COLO829 (cell line): Measurements from ENCODE around the gene FSTL5.

ENCODE experiments used
- DNase-seq: peaks from one replicate; pipeline ENCODE4 v3.0.0; 2012; ENCODE audit warnings: low spot score

Gene FSTL5

DNA sequence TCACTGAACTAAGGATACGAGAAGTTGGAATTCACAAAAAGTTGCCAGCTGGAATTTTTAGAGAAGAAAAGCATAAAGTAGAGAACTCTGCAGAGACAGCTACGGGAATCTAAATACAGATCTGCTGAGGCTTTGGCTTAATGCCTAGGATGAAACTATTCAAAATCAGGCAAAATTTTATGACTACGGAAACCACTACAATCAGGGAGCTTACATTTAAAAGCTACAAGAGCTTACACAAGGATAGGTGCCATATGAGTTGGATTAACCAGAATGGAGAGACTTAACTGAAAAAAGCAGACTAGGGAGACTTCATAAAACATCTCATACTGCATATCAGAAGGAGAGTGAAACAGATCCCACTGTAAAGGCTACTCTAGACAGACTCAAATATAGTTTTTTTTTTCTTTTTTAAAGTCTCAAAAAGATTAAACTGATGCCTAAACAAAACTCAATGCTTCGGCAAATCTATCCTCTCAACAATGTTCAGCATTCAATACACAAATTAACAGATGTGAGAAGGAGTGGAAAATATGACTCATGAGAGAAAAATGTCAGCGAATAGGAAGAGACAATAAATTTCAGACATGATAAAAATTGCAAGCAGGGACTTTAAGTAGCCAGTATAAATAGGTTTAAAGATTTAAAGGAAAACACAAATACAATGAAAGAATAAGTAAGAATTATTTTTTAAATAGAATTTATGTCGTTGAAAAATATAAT is 586.1 kb downstream of the FSTL5 start:
- DNase-seq = peak; percentile 87

DNA sequence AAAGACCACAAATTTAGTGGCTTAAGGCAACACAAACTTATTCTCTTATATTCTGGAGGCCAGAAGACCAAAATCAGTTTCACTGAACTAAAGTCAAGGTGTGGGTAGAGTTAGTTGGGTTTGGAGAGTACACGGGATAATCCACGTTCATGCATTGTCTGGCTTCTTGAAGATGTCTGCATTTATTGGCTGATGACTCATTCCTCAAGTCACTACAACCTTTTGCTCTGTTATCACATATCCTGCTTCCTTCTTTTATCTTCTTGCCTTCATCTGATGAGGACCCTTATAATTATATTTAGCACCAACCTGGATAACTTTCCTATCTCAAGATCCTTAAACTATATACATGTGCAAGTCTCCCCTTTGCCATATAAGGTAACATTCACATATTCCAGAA is 590.0 kb downstream of the FSTL5 start:
- no peak for DNase-seq

DNA sequence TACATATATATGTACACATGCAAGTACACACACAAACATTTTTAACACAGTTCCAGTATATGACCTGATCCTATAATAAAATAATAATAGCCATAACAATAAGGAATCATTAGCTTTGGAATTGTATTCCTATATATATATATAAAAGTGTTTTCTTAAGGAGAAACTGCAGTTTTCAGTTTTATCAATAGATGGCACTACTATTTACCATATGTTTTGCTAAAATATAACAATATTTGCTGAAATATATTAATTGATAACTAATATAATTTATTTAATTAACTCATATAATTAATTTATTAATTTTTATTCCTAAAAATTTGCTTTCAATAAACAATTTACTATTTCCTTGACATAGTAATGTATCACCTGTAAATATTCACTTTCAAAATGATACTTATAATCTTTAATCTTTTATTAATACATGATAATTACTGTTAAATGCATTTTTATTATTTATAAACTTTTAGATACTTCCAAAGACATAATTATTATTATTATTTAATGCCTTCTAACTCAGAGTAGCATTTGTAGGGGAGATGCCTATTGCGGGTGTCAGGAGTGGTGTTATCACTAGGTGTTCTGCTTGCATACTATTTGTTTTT is 599.5 kb downstream of the FSTL5 start:
- no peak for DNase-seq

DNA sequence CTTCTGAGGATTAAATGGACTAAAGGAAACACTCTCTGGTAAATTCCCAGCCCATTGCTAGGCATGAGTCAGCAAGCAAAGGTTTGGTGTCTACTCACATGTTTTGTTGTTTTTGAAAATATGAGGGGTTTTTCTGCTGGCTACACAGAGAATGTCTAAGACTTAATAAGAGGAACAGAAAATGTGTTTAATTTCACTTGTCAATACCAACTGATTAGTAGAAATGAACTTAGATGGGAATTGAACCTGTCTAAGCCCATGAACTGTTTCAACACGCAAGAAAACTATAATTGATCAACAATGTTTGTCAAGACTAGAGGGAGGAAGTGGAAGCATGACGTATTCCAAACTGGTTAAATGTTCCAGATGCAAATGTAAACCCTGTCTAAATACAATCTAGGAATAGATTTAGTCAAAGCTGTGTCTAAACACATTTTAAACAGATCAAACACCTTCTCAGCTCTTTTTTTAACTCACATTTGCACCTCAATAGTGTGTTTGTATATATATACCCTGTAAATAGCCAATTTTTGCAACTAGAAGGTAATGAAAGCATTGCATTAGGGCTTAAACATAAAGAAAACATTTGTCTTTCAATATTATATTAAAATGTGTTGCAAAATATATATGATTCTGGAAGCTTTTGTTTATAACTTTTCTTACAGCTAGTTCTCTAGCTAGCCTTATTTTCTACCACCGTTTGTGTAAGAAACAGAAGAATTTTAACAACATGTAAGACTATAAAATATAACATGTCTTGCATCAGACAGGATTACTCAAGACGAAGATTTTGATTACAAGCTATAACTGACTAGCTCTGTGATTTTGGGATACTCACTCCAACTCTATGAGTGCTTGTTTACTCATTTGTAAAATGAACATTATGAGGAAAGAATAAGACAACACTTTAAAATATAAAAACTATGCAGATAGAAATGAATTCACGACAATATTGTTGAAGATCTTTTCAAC is 607.8 kb downstream of the FSTL5 start:
- DNase-seq = no peak

DNA sequence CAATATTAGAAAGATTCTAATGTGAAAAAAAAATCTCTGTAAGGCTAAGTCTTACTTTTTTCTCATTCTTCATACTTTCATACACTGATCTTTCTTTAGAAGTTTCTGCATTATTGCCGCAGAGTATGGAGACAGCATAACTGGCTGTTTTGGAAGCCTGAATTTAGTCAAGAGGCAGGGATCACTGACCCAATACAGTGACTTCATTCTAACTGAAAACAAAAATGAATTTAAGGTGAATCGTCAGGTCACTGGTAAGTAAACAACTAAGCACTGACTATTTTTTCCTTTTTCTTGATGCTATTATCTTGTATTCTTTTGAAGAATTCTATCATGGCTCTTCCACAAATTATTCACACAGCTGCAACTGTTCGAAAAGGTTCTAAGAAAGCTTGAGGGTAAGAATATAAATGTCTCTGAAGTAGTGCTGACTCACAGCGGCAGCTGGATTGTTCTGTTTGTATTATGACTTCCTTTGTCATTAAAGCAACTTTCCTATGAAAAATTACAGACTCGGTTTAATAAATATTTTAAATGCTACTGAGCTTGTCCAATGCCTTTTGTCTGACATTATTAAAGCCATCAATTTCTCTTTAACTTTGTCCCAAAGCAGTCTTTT is 609.3 kb downstream of the FSTL5 start:
- no peak for DNase-seq

DNA sequence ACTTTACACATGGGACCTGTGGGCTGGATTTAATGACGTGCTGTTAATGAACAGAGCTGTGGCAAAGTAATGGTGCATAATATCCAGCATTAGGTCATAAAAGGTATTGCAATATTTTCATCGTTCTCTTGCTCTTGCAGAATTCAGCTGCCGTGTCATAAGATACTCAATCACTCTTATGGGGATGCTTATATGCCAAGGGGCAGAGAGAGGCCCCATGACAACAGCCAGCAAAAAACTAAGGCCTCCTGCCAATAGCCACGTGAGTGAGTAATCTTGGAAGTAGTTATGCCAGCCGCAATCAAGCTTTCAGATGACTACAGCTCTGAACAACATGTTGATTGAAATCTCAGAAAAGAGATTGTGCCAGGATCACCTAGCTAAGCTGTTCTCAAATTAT is 616.9 kb downstream of the FSTL5 start:
- DNase-seq = no peak

DNA sequence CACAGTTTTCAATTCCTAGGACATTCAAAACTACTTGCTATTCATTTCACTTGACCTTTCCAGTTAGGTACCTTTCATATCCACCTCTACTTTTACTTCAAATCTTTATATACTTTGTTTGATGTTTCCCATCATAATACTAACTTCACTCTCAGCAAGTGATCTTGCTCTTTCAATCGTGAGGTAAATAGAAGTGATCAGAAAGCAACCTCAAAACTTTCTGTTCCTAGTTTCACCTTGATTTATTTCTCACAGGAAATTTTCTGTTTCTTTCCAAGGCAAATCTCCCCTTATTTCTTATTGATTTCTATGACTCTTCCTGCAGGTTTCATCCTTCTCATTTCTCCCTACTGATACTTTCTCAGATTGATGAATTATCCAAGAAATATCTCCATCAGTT is 623.5 kb downstream of the FSTL5 start:
- no peak for DNase-seq

DNA sequence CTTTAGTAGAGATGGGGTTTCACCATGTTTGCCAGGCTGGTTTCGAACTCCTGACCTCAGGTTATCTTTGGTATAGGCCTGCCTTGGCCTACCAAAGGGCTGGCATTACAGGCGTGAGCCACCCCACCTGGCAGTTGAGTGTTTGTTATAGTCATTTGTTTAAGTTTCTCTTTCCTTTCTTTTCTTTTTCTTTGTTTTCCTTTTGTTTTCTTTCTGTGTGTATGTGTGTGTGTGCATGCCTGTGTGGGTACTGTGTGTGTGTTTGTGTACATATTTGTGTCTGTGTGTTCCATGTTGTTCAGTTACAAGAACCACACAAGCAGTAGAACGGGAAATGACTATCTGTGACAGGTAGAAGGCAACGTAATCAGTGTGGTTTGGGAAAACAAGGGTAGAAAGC is 624.9 kb downstream of the FSTL5 start:
- no peak for DNase-seq

DNA sequence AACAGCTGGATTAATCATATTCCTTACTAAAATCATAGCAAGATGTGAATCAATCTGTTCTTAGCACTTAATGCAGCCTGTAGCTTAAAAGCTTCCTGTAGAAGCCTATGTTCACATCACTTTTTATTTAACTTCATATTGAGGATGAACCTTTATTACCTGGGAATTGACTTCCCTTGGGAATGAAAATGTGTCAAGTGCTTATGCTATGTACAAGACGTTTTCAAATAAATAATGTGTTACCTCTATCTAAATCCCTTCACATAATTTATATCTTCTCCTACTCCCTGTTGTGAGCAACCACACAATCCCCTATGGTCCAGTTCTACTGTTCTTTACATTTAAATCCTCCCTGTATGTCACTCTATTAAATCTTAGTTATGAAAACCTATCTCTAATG is 633.1 kb downstream of the FSTL5 start:
- no peak for DNase-seq

DNA sequence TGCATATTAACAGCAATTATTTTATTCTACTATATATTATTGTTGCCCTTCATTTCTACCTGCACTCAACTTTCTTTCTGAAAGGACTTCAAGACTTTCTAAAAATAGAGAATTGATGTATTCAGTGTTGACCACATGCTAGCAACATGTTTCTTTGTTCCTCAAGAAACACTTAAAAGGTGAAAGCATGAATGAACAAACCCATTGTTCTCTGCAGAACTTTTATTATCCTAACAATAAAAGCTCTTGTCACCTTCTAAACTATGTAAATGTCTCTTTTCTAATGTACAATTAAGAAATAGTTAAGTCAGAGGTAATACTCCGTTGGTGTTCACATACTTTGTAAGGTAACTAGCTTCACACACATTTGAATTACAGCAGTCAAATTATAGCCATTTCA is 638.7 kb downstream of the FSTL5 start:
- DNase-seq = no peak

DNA sequence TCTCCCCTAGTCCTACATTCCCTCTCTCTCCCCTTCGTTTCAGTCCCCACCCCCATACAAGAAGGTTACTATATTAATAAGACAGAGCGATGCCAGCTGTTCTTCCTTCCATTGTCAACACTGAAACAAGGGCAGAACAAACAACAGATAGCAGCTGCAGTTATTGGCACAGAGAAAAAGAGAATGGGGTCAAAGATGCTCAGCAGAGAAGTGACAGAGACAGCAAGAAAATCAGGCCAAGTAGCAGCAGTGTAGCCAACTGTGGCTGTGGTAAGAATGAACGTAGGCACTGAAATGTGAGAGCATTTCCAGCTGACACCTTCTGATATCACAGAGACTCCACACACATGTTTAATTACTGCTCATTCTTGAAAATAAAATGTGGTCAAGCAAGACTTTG is 641.8 kb downstream of the FSTL5 start:
- DNase-seq = no peak

DNA sequence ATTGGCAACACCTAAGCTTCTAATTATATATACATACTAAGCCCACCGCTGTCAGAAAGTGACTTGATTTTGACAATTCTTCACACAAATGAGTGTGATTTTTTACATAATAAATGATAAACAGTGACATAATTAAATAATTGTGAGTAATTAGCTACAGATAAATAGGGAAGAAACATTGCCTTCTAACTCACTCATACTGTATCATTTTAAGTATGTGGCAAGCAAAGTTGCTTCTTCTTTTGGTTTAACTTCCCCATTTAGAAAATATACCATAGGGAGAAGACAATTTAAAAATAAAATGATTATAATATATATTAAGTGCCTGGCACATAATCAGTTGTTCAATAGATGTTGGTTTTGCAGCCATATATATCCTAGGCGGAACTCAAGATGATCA is 644.2 kb downstream of the FSTL5 start:
- DNase-seq = no peak

DNA sequence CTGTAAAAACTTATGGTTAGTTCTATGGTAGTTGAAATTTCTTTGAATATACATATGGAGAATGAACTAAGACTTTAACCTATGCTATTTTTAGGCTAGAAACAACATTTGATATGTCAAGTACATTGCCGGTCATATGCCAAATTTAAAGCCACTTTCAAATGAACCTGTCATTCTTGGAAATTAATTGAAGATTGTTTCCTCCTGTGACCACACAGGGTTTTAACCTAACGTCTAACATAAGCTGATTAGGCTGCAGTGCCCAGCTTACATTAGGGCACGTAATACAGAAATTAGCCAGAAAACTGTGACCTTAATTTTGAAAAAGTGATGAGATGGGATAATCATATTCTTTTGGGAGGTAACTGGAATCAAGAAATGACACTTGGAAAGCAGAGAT is 645.9 kb downstream of the FSTL5 start:
- no peak for DNase-seq

DNA sequence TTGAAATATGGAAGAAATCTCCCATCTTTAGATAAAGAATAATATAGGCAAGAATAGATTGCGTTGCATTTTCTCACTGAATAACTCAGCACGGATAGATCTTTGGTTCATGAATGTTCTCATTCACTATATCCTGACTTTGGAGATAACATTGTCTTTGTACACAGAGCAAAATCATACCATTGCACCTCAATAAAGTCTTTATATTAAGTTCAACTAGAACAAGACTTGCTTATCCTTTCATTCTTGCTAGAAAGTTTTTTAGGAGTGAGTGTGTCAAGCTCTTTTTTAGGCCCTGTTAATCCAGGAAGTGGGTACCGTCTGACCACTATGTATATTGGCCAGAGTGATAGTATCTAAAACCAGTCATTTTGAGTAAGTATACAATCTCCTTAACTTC is 658.7 kb downstream of the FSTL5 start:
- peak; percentile 34 for DNase-seq

DNA sequence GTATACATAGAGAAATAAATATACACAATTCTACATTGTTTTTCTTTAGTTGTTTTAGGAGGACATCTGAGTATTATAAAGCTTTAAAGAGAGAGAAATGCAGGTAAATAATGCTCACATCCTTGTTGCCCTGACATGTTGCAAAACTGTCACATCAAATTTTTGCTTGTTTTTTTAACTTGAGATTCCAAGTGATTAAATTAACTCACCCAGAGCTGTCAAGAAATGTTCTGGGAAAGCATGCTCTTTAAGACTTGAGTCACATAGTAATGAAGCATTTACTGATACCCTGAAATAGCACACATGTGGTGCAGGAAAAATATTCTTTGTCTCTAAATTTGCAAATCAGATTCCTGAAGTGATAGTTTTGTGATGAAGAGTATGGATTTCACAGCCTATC is 665.6 kb downstream of the FSTL5 start:
- DNase-seq = no peak

DNA sequence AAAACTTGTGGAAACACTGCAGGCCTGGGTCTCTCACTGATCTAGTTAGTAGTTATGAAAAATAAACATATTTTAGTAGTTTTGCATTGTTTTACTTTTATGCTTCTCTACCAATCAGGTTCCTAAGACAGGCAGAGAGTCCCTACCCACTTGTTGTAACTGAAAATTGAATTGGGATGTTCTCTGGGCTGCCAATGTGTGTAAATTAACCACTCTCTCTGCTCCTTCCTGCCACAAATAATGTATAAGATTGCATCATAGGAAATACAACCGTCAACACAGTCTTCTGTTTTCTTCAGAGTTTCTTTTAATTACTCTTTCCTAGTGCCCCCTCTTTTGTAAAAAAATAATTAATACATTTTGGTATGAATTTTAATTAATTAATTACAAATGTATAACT is 677.3 kb downstream of the FSTL5 start:
- no peak for DNase-seq

DNA sequence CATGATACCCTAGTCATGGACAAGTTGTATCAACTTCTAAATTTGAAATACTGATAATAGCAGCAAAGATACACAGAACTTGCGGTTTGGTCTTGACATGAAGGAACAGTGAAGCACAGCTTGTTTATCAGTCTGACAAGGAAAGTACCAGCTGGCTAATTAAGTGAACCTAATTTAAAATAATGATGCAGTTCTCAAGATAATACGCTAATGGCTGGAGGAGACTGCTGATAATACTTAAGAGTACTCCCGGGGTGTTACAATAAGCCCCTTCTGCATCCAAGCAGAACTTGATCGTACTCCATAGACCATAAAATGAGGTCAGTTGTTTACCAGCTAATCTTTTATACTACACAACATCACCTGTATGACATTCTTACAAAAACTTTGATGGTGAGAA is 697.5 kb downstream of the FSTL5 start:
- no peak for DNase-seq

DNA sequence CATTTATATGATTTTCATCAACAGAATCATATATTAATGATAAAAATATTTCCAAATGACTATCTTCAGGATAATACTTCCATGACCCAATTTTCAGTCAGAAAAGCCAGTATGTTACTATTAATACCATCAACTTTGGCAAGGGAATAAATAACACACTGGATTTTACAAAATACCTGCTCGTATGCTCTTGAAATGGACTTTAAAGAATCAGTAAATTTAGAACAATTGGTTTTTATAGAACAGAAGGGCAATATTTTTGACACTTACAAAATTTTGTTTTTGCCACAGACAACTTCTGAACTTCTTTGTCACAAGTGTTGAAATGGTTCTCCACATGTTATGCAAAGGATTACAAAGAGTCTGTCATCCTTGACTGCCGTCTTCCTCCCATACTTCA is 700.4 kb downstream of the FSTL5 start:
- no peak for DNase-seq

DNA sequence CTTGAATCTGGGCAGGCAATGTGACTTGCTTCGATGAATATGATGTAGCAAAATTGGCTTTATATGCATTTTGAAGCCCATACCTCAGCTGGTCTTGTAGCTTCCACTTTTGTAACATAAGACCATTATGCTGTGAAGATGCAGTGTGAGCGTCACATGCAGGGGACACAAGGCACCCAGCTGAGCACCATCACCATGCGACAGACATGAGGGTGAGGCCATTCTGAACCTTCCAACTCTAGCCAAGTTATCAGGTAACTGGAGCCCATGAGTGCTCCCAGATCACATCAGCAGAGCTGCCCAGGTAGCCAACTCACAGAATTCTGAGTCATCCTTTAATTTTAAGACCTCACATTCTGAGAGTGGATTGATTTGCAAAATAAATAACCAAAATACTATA is 705.9 kb downstream of the FSTL5 start:
- DNase-seq = no peak

DNA sequence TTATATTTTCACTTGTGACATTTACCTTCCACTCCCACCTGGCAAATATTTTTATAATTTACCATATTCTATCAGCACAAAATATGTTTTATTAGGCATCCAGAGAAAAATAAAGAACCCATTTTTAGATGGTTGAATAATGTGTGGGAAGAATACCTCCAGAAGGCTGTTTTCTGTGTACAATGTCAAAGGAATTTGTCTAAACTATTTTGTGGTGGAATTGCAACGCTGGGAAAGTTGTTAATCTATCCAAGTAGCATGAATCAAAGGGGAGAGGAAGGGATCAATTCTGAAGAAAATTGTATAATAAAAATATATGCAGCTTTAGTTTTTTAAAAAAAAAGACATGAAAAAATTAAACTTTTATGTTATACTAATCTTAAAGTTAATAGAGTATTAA is 706.5 kb downstream of the FSTL5 start:
- DNase-seq = no peak

DNA sequence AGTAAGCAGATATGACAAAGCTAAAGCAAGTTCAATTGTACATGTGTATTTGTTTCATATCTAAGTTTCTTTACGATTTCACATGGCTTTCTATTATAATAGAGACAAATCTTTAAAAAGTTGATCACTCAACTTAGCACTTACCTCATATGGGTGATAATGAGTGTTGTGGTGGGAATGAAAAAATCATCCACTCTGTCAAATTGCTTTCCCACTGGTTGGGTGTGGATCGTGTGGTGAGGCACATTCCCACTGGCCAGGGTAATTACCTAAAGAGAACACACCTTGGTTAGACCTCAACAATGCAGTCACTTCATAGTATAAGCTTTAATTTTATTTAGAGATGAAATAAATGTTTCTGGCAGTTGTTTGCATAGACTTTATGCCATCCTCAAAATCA is 708.9 kb downstream of the FSTL5 start:
- no peak for DNase-seq

DNA sequence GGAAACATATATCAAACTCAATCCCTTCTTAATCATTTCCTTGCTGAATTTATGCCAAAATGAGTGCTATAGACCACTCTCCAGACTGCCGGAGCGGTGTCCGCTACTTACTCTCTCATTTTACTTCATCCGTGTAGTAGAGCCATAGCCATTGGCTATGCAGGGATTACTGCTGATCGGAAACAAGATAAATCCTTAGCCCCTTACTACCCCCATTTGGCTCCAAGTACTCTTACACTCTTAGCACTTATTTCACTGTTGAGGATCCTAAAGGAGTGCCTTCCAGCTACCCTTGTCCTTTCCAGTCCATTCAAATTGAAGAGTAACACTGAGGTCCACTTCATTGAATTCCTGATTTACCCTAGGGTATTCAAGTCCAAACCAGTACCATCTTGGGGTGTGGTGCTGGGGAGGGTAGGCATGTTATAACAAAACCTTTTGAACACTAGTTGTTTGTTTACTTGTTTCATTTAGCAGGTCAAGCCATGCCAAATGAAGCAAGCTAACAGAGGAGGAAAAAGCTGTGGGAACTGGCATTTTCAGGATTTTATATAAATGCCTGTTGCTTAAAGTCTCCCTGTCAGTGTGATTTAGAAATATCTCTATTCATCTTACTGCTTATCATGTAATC is 715.1 kb downstream of the FSTL5 start:
- no peak for DNase-seq
